Measurements from ENCODE around the gene LCTL.
A peak's percentile ranks its signal among the peaks of the same experiment; 100 is the strongest.

The LCTL gene, protein sequence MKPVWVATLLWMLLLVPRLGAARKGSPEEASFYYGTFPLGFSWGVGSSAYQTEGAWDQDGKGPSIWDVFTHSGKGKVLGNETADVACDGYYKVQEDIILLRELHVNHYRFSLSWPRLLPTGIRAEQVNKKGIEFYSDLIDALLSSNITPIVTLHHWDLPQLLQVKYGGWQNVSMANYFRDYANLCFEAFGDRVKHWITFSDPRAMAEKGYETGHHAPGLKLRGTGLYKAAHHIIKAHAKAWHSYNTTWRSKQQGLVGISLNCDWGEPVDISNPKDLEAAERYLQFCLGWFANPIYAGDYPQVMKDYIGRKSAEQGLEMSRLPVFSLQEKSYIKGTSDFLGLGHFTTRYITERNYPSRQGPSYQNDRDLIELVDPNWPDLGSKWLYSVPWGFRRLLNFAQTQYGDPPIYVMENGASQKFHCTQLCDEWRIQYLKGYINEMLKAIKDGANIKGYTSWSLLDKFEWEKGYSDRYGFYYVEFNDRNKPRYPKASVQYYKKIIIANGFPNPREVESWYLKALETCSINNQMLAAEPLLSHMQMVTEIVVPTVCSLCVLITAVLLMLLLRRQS

GRCh38 chr15:66565741-66566144 is at the start of gene LCTL:
Gene LCTL (minus strand): TSS chr15:66565998. CDS start chr15:66565365, 633 bp downstream.
- peak; percentile 31 for DNase-seq (ENCODE audit: low spot score)

DNA sequence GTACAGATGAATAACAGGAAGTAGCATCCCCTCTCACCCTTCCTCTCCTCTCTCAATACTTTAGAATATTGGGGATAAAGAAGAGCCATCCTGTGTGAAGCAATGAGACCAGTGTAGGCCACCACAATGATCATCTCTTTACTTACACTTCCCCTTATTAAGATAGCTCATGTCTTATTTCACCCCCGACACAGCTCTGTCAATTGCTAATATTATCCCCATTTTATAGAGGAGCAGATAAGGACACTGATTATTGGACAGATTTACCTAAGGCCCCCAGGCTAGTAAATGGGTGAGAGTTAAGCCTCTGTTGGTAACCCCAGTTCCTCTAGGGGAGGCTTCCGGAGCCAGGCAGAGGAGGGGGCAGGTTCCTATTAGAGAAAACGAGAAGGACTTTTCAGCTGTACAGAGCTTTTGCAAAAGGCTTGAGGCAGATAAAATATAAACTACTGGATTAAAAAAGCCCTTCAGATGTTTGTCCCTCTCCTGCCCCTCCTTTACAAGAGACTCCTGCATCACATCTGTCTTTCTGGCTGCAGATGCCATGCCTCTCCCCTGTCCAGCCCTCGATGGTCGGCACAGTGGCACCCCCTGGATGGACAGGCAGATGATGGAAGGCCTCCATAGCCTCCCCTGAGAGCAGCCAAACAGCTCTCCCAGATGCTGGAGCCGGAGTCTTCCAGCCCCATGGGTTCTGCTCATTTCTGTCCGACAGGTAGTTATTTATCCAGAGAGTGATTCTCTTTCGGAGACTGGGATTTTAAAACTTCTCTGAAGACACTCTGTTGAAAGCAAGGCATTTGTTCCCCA is 49.4 kb upstream of the LCTL start:
- no peak for DNase-seq (ENCODE audit: low spot score)

GRCh38 chr15:66614456-66614855 is 48.7 kb upstream of the LCTL start:
- no peak for DNase-seq (ENCODE audit: low spot score)

GRCh38 chr15:66613743-66614142 is 47.9 kb upstream of the LCTL start:
- DNase-seq (ENCODE audit: low spot score): no peak

DNA sequence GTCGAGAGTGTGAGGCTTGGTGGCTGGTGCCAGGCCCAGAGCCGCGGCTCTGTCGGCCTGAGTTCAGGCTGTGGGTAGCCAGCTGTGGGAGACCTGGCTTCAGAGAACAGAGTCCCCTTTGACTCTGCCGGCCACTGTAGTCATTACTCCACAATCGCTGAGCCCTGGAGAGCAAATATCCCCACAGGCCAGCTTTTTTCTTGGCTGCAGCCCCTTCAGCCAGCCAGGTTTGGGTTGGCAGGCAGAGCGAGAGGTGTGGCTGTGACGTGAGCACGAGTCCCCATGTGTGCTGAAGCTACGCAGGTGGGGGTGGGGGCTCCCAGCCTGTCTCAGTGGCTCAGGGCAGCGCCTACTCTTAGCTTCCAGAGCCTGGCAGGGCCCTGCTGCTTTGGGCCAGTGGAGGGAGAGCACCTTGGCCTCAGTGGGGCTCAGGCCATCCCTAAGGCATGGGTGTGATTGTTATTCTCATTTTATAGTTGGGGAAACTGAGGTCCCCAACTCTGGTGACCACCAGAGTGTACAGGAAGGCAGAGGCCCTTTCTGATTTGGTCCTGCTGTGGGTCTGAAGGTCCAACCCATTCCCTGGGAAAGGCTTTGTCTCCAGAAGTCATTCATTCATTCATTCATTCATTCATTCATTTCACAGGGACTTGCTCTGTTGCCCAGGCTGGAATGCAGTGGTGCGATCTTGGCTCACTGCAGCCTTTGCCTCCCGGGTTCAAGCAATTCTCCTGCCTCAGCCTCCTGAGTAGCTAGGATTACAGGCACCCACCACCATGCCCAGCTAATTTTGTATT is 45.7 kb upstream of the LCTL start:
- no peak for DNase-seq (ENCODE audit: low spot score)

- no peak for DNase-seq (ENCODE audit: low spot score)
Observed at GRCh38 chr15:66609876-66610275, 44.1 kb upstream of the LCTL start.

GRCh38 chr15:66608881-66609280 is 43.1 kb upstream of the LCTL start:
- DNase-seq (ENCODE audit: low spot score): no peak

DNA sequence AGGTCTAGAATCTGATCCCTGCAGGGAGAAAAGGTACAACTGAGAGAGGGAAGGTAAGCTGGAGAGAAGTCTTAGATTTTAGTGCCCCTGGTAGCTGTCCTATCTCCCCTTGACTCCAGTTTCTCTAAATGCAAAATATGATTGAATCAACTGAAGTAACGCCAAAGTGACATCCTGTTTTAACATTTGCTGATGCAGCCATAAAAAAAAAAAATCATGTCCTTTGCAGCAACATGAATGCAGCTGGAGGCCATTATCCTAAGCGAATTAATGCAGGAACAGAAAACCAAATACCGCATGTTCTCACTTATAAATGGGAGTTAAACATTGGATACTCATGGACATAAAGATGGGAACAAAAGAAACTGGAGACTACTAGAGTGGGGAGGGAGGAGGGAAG is 42.4 kb upstream of the LCTL start:
- no peak for DNase-seq (ENCODE audit: low spot score)

- peak; percentile 50 for DNase-seq (ENCODE audit: low spot score)
Observed at GRCh38 chr15:66603301-66604179, 37.7 kb upstream of the LCTL start.

- no peak for DNase-seq (ENCODE audit: low spot score)
Observed at GRCh38 chr15:66601521-66601920, 35.7 kb upstream of the LCTL start.

DNA sequence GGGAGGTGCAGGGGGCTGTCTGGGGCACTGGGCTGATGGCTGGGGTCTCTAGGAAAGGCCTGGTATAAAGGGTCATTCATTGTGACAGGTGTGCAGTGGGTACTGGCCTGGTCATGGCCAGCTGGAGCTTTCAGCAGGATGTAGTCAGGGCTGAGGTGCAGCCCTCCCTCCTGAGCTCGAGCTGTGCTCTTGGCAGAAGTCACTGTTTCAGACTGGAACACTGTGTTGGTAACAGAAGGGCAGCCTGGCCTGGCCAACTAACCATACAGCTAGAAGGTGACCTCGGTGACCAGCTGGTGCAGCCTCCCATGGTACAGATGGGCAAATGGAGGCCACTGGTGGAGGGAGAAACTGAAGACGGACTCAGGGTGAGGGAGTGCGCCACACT is 34.4 kb upstream of the LCTL start:
- DNase-seq (ENCODE audit: low spot score): no peak

DNA sequence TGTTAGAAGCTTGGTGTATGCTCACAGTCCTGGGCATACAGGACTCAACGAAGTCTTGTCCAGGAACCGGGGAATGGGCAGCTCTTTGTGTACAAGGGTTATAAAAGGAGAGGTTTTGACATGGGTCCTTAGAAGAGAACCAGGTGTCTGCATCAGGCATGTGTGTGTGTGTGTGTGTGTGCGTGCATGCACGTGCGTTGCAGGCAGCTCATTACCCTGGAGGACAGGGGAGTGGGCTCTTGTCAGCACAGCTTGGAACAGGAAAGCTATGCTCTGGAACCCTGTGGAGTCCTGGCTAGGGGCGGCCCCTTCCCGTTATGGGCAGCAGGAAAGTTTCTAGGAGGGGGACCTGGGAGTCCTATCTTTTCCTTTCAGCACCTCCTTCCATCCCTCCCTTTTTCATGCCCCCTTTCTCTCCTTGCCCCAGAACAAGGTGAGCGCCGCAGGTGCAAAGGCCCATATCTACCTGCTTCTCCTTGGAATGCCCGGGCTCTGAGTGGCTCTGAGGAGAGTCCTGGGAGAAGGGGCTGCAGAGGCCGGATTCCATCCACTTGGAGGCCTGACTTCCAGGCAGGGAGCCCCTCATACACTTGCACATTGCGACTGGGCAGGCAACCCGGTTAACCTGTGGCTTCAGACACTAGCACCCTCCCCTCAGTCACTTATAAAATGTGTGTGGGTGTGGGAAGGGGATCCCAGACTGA is 33.9 kb upstream of the LCTL start:
- no peak for DNase-seq (ENCODE audit: low spot score)

GRCh38 chr15:66598095-66598815 is 32.5 kb upstream of the LCTL start:
- no peak for DNase-seq (ENCODE audit: low spot score)

DNA sequence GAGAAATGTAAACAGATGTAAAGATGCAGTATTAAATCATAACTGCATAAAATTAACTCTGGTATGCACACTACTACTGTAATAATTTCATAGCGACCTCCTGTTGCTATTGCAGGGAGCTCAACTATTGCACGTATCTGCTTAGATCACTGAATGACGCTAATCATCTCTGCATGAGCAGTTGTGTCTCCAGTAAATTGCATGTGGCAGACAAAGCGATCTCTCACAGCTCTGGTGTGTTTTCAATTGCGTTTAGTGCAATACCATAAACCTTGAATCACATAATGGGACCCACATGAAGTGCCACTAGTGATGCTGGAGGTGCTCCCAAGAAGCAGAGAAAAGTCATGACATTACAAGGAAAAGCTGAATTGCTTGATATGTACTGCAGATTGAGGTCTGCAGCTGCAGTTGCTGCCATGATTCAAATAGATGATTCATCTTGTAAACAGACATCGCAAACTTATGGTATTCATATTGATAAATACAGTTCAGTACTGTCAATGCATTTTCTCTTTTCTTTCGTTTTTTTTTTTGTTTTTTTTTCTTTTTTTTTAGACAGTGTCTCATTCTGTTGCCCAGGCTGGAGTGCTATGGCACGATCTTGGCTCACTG is 30.2 kb upstream of the LCTL start:
- no peak for DNase-seq (ENCODE audit: low spot score)

- no peak for DNase-seq (ENCODE audit: low spot score)
Observed at GRCh38 chr15:66595332-66595731, 29.5 kb upstream of the LCTL start.

GRCh38 chr15:66594836-66595235 is 29.0 kb upstream of the LCTL start:
- DNase-seq (ENCODE audit: low spot score): no peak

DNA sequence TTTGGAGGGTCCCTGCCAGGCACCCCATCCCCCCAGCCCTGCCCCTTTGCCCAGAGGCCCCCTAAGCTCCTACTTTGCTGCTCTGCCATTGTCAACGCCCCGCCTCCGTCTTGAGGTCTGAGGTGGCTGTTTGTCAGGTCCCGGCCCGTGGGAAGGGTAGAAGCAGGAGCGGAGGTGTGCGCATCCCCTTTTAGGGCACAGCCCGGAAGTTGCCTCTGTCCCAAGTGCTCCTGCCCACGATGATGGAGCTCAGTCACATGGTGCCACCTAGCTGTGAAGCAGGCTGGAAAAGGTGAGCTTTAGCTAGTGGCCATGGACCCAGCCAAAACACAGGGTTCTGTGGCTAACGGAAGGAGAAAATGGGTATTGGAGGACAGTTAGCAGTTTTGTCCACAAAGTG is 28.5 kb upstream of the LCTL start:
- DNase-seq (ENCODE audit: low spot score): no peak

- no peak for DNase-seq (ENCODE audit: low spot score)
Observed at GRCh38 chr15:66593219-66593780, 27.5 kb upstream of the LCTL start.

Data from kidney tubule cell (primary cell).